Measurements from ENCODE around the gene MRPS10.
"Not testable (repeated sequence)": the region's sequence is repeated elsewhere in the genome, so short reads cannot be mapped to it uniquely, and the experiment has no call there.

The MRPS10 gene

DNA sequence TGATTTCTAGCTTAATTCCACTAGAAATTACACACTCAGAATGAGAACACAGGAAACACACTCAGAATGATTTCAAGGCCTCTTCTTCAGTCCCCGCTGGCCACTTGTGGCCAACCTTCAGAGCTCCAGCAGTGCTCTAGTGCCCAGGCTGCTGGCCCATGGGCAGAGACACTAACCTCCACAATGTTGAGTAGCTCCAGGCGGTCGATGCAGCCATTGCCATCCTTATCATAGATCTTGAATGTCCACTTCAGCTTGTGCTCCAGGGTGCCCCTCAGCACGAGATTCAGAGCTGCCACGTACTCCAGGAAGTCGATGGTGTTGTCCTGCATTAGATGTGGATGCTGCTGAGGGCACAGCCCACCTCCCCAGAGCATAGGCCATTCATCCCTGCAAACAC lies 29.3 kb downstream of the MRPS10 start:
- DNase-seq (ENCODE audit: insufficient read length) = no peak
- TF ChIP-seq POLR2A (IDR thresholded peaks at IDR 0.05; ENCODE audit: low read depth, low read length) (no peak), POLR2AphosphoS5 (IDR thresholded peaks at IDR 0.05; ENCODE audit: low read depth, low read length) (no peak)
- FAIRE-seq = no peak

- TF ChIP-seq POLR2A (IDR thresholded peaks at IDR 0.05; ENCODE audit: low read depth, low read length) (no peak), TAF1 (IDR thresholded peaks at IDR 0.05; ENCODE audit: borderline replicate concordance, low read depth, low read length) (no peak), POLR2AphosphoS5 (IDR thresholded peaks at IDR 0.05; ENCODE audit: low read depth, low read length) (no peak)
- FAIRE-seq = no peak
- DNase-seq (ENCODE audit: insufficient read length) = no peak
Measured at GRCh38 chr6:42185597-42185996, 32.1 kb downstream of the MRPS10 start.

DNA sequence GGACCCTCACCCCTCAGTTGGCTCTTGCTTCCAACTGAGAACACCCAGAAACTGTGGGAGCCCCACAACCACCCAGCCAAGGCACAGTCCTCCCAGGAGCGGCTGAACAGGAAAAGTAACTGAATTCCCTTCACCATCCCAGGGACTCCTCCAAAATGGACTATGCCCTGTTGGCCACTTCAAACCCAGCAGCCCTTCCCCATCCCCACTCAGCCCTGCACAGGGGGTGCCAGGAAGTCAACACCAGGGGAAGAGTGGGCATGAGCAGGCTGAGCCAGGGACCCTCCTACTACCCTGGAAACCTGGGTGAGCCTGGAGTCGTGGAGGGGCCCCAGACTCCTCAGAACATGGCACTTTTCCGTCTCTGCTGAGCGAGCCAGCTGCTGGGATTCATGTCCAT lies 33.2 kb downstream of the MRPS10 start:
- FAIRE-seq (no peak), DNase-seq (ENCODE audit: insufficient read length) (no peak)
- TF ChIP-seq TAF1 (IDR thresholded peaks at IDR 0.05; ENCODE audit: borderline replicate concordance, low read depth, low read length) (no peak), POLR2AphosphoS5 (IDR thresholded peaks at IDR 0.05; ENCODE audit: low read depth, low read length) (no peak), POLR2A (IDR thresholded peaks at IDR 0.05; ENCODE audit: low read depth, low read length) (no peak)

DNA sequence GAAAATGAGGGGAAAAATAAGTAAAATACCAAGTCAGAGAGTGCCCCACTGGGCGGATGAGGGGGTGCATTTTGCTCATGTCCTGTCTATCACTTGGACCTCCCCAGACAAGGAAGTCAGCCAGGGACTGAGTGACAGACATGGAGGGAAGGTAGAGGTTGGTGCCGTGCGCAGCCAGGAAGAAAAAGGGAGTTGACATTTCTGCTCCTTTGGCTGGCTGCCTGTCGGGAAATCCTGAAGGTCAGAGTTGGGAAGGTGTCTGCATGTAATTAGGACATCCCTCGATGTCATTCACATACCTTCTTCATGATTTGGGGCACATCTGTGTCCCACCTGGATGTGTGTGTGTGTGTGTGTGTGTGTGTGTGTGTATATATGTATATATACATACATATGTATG lies 35.6 kb downstream of the MRPS10 start:
- FAIRE-seq = no peak
- no peak for TF ChIP-seq POLR2AphosphoS5 (IDR thresholded peaks at IDR 0.05; ENCODE audit: low read depth, low read length)
- TF ChIP-seq POLR2A (IDR thresholded peaks at IDR 0.05; ENCODE audit: low read depth, low read length) = no peak
- TF ChIP-seq TAF1 (IDR thresholded peaks at IDR 0.05; ENCODE audit: borderline replicate concordance, low read depth, low read length) = no peak
- DNase-seq (ENCODE audit: insufficient read length) = no peak

- DNase-seq (ENCODE audit: insufficient read length) (no peak), FAIRE-seq (no peak)
- TF ChIP-seq POLR2A (IDR thresholded peaks at IDR 0.05; ENCODE audit: low read depth, low read length) (no peak), TAF1 (IDR thresholded peaks at IDR 0.05; ENCODE audit: borderline replicate concordance, low read depth, low read length) (no peak), POLR2AphosphoS5 (IDR thresholded peaks at IDR 0.05; ENCODE audit: low read depth, low read length) (no peak)
Measured at GRCh38 chr6:42179945-42180313, 37.7 kb downstream of the MRPS10 start.

GRCh38 chr6:42179261-42179944 lies 38.3 kb downstream of the MRPS10 start:
- FAIRE-seq (no peak), DNase-seq (ENCODE audit: insufficient read length) (no peak)
- TF ChIP-seq TAF1 (IDR thresholded peaks at IDR 0.05; ENCODE audit: borderline replicate concordance, low read depth, low read length) (no peak), POLR2AphosphoS5 (IDR thresholded peaks at IDR 0.05; ENCODE audit: low read depth, low read length) (no peak), POLR2A (IDR thresholded peaks at IDR 0.05; ENCODE audit: low read depth, low read length) (no peak)

DNA sequence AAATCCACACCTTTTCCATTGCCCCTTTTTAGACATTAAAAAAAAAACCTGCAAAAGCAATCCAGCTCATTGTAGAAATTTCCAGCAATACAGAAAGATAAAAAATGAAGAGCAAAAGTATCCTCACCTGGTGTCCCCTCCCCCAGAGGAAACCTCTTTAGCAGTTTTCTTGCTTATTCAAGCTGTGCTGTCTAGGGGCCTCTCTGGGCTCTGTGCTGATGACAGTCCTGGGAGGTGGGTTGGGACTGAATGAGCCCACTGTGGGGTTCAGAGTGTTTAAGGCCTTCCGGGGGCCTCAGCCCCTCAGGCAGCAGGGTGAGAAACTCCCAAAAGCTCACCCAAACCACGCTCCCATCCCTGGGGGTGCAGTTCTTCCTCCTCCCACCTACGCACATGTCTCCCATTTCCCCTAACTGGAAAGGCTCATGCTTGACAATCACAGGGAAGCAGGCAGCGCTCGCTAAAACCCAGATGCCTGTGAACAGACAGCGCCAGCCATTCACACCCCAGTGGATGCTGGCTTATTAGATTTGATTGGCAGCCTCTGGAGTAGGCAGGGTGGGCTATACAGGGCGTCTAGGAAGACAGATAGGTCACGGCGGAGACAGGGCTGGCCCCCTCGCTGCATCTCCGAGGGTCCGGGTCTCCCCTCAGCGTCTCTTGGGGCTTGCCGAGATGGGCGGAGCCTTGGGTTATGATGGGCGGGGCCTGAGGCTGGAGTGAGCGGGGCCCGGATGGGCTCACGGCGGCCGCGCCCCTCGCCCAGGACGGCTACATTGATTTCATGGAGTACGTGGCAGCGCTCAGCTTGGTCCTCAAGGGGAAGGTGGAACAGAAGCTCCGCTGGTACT lies 39.9 kb downstream of the MRPS10 start:
- no peak for FAIRE-seq
- DNase-seq (ENCODE audit: insufficient read length) = no peak
- no peak for TF ChIP-seq TAF1 (IDR thresholded peaks at IDR 0.05; ENCODE audit: borderline replicate concordance, low read depth, low read length)
- TF ChIP-seq POLR2AphosphoS5 (IDR thresholded peaks at IDR 0.05; ENCODE audit: low read depth, low read length) = no peak
- no peak for TF ChIP-seq POLR2A (IDR thresholded peaks at IDR 0.05; ENCODE audit: low read depth, low read length)

DNA sequence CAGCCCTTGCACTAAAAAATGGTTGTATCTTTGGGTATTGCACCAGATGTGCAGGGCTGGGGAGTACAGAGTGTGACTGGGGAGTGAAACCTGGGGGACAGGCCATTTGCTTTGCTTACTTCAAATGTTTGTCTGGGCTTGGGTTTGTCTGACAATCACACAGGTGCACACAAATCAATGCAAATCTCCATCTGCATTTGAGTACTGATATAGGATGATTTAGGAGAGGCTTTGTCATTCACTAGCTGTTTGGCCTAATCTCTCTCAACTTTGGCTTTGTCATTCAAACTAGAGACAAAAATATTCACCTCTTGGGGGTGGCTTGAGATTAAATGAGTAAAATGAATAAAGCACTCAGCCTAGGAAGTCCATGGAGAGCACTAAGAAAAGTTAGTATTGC lies 40.7 kb downstream of the MRPS10 start:
- FAIRE-seq = no peak
- TF ChIP-seq TAF1 (IDR thresholded peaks at IDR 0.05; ENCODE audit: borderline replicate concordance, low read depth, low read length) (no peak), POLR2AphosphoS5 (IDR thresholded peaks at IDR 0.05; ENCODE audit: low read depth, low read length) (no peak), POLR2A (IDR thresholded peaks at IDR 0.05; ENCODE audit: low read depth, low read length) (no peak)
- no peak for DNase-seq (ENCODE audit: insufficient read length)

DNA sequence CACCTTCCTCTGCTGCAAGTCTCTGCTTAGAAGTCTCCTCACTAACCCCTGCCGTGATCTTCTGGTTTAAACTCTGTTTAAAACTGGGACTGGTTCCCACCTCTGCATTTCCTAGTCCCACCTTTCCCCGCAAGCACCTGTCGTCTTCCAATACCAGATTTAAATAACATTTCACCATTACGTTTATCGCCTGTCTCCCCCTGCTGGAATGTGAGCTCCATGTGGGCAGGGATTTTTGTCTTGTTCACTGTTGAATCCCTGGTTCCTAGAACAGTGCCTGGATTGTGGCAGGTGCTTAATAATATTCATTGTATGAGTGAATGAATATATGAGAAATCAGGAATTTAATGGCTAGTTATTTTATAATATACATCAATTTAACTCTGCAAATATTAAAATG lies 41.8 kb downstream of the MRPS10 start:
- DNase-seq (ENCODE audit: insufficient read length) (no peak), FAIRE-seq (no peak)
- TF ChIP-seq POLR2AphosphoS5 (IDR thresholded peaks at IDR 0.05; ENCODE audit: low read depth, low read length) (no peak), TAF1 (IDR thresholded peaks at IDR 0.05; ENCODE audit: borderline replicate concordance, low read depth, low read length) (no peak), POLR2A (IDR thresholded peaks at IDR 0.05; ENCODE audit: low read depth, low read length) (no peak)

DNA sequence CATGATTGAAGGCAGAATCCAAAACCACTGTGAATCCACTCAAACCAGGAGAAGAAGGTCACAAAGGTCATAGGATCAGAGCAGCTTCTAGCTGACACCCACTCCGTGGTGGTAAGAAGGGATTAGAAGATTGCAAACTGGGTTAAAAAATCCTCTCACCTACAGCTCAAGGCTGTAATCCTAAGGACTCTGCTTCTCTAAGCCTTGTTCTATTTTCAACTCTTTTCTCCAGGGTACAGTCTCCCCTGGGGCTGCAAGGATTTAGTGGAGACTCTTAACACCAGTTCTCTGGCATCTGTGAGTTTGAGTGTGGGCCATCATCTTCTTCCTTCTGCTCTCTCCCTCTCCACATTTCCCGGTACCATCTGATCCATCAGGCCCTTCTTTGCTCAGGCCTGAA lies 44.6 kb downstream of the MRPS10 start, which contains the start of gene GUCA1A:
GUCA1A (plus strand) TSS at position 264 of the 400 bp plus-strand sequence. CDS start 250 bp downstream, outside the sequence.
- no peak for FAIRE-seq
- no peak for DNase-seq (ENCODE audit: insufficient read length)
- no peak for TF ChIP-seq TAF1 (IDR thresholded peaks at IDR 0.05; ENCODE audit: borderline replicate concordance, low read depth, low read length)
- TF ChIP-seq POLR2A (IDR thresholded peaks at IDR 0.05; ENCODE audit: low read depth, low read length) = no peak
- no peak for TF ChIP-seq POLR2AphosphoS5 (IDR thresholded peaks at IDR 0.05; ENCODE audit: low read depth, low read length)

DNA sequence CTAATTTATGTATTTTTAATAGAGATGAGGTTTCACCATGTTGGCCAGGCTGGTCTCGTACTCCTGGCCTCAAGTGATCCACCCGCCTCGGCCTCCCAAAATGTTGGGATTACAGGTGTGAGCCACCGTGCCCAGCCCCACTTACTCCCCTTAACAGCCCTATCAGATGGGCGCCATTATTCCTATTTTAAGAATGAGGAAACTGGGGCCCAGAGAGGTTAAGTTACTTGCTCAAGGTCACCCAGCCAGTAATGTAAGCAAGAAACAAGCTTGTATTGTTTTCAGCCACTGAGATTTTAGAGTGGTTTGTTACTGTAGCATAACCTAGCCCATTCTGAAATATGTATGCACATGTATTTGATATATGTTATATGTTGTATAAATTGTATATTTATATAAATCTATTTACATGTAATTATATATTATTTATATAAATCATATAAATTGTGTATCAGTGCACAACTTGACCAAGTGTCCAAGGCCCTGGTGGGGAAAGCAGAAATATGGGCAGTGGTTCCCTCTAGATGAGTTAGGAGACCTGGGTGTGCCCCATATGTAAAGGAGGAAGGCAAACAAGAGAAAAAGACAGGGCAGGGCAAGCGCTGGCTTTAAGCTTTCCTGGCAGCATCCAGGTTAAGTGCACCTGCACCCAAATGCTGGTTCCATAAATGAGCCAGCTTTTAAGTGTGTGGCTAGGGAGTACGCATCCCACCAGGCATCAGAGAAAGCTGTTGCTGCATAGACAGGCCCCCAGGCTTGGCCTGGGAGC lies 45.7 kb downstream of the MRPS10 start:
- no peak for TF ChIP-seq POLR2AphosphoS5 (IDR thresholded peaks at IDR 0.05; ENCODE audit: low read depth, low read length)
- TF ChIP-seq POLR2A (IDR thresholded peaks at IDR 0.05; ENCODE audit: low read depth, low read length) = no peak
- no peak for TF ChIP-seq TAF1 (IDR thresholded peaks at IDR 0.05; ENCODE audit: borderline replicate concordance, low read depth, low read length)
- no peak for FAIRE-seq
- no peak for DNase-seq (ENCODE audit: insufficient read length)

GRCh38 chr6:42169780-42170179 lies 47.9 kb downstream of the MRPS10 start:
- DNase-seq (ENCODE audit: insufficient read length); FAIRE-seq: not testable (repeated sequence)
